ENCODE data around the gene RBM47.

The RBM47 gene

GRCh38 chr4:40672528-40673522 lies 43.2 kb upstream of the RBM47 start:
- Histone ChIP-seq H3K9me3 (ENCODE audit: insufficient read depth, low read depth, low read length) (no peaks in the 10 kb centered on the region), H3K36me3 (ENCODE audit: insufficient read depth, low read length) (no peaks in the 10 kb centered on the region), H3K9me2 (replicated peaks; ENCODE audit: low read depth, low read length) (no peaks in the 10 kb centered on the region), H3K9ac (ENCODE audit: low read depth, low read length, poor library complexity, severe bottlenecking) (no peak overlapping the region), H3K4me3 (ENCODE audit: low read length, poor library complexity, severe bottlenecking) (no peak overlapping the region), H3K27me3 (ENCODE audit: insufficient read depth, low read length, poor library complexity, severe bottlenecking) (no peaks in the 10 kb centered on the region), H3F3A (ENCODE audit: low read depth) (no peaks in the 10 kb centered on the region), H3K4me1 (ENCODE audit: insufficient read depth, low read length, poor library complexity, severe bottlenecking) (peaks cover 3% of the 10 kb centered on the region), H3K4me2 (ENCODE audit: low read depth, low read length, poor library complexity, severe bottlenecking) (peak overlapping the region; percentile 26), H2AFZ (ENCODE audit: low read length) (0 out of 2 replicates have a peak overlapping the region, but pooled peaks have one; percentile 1), H3K79me2 (ENCODE audit: insufficient read depth, low read length) (no peaks in the 10 kb centered on the region), H4K20me1 (ENCODE audit: insufficient read depth, low read length, poor library complexity, severe bottlenecking) (no peaks in the 10 kb centered on the region)
- no peak for TF ChIP-seq CTCF (conservative IDR thresholded peaks at IDR 0.05; ENCODE audit: low read length)
- no peak for TF ChIP-seq EZH2phosphoT487 (IDR thresholded peaks at IDR 0.05; ENCODE audit: borderline replicate concordance)

GRCh38 chr4:40669504-40669903 lies 39.8 kb upstream of the RBM47 start:
- Histone ChIP-seq H3K9ac (ENCODE audit: low read depth, low read length, poor library complexity, severe bottlenecking) (no peak overlapping the region), H3K36me3 (ENCODE audit: insufficient read depth, low read length) (no peaks in the 10 kb centered on the region), H3K4me1 (ENCODE audit: insufficient read depth, low read length, poor library complexity, severe bottlenecking) (peaks cover 3% of the 10 kb centered on the region), H4K20me1 (ENCODE audit: insufficient read depth, low read length, poor library complexity, severe bottlenecking) (no peaks in the 10 kb centered on the region), H2AFZ (ENCODE audit: low read length) (no peak overlapping the region), H3K9me3 (ENCODE audit: insufficient read depth, low read depth, low read length) (no peaks in the 10 kb centered on the region), H3K4me3 (ENCODE audit: low read length, poor library complexity, severe bottlenecking) (no peak overlapping the region), H3K9me2 (replicated peaks; ENCODE audit: low read depth, low read length) (no peaks in the 10 kb centered on the region), H3K4me2 (ENCODE audit: low read depth, low read length, poor library complexity, severe bottlenecking) (no peak overlapping the region), H3K79me2 (ENCODE audit: insufficient read depth, low read length) (no peaks in the 10 kb centered on the region), H3F3A (ENCODE audit: low read depth) (no peaks in the 10 kb centered on the region), H3K27me3 (ENCODE audit: insufficient read depth, low read length, poor library complexity, severe bottlenecking) (no peaks in the 10 kb centered on the region)
- TF ChIP-seq EZH2phosphoT487 (IDR thresholded peaks at IDR 0.05; ENCODE audit: borderline replicate concordance) (no peak), CTCF (conservative IDR thresholded peaks at IDR 0.05; ENCODE audit: low read length) (no peak)

- Histone ChIP-seq H3K27me3 (ENCODE audit: insufficient read depth, low read length, poor library complexity, severe bottlenecking) (no peaks in the 10 kb centered on the region), H4K20me1 (ENCODE audit: insufficient read depth, low read length, poor library complexity, severe bottlenecking) (no peaks in the 10 kb centered on the region), H3K9me2 (replicated peaks; ENCODE audit: low read depth, low read length) (no peaks in the 10 kb centered on the region), H3K36me3 (ENCODE audit: insufficient read depth, low read length) (no peaks in the 10 kb centered on the region), H3F3A (ENCODE audit: low read depth) (no peaks in the 10 kb centered on the region), H3K4me2 (ENCODE audit: low read depth, low read length, poor library complexity, severe bottlenecking) (no peak overlapping the region), H3K9ac (ENCODE audit: low read depth, low read length, poor library complexity, severe bottlenecking) (no peak overlapping the region), H3K4me3 (ENCODE audit: low read length, poor library complexity, severe bottlenecking) (no peak overlapping the region), H3K79me2 (ENCODE audit: insufficient read depth, low read length) (no peaks in the 10 kb centered on the region), H2AFZ (ENCODE audit: low read length) (no peak overlapping the region), H3K4me1 (ENCODE audit: insufficient read depth, low read length, poor library complexity, severe bottlenecking) (no peaks in the 10 kb centered on the region), H3K9me3 (ENCODE audit: insufficient read depth, low read depth, low read length) (no peaks in the 10 kb centered on the region)
- no peak for TF ChIP-seq CTCF (conservative IDR thresholded peaks at IDR 0.05; ENCODE audit: low read length)
Measured at GRCh38 chr4:40665842-40666241, 36.2 kb upstream of the RBM47 start.

All from Loucy (cell line).